ENCODE data around the gene TMEM243.
"Not testable (repeated sequence)": the region's sequence is repeated elsewhere in the genome, so short reads cannot be mapped to it uniquely, and the experiment has no call there.

DNA sequence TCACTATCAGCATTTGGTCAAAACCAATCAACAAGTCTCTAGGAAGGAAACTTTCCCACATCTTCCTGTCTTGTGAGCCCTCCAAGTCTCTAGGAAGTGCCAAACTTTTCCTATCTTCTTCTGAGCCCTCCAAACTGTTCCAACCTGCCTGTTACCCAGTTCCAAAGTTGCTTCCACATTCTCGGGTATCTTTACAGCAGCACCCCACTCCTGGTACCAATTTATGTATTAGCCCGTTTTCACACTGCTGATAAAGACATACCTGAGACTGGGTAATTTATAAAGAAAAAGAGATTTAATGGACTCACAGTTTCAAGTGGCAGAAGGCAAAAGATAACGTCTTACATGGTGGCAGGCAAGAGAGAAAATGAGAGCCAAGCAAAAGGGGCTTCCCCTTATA lies 13.8 kb downstream of the TMEM243 start:
- TF ChIP-seq EZH2 (IDR thresholded peaks at IDR 0.05; ENCODE audit: borderline replicate concordance, insufficient read depth, low read depth, low read length, poor library complexity, severe bottlenecking): not testable (repeated sequence)
- TF ChIP-seq, protein P1, sequence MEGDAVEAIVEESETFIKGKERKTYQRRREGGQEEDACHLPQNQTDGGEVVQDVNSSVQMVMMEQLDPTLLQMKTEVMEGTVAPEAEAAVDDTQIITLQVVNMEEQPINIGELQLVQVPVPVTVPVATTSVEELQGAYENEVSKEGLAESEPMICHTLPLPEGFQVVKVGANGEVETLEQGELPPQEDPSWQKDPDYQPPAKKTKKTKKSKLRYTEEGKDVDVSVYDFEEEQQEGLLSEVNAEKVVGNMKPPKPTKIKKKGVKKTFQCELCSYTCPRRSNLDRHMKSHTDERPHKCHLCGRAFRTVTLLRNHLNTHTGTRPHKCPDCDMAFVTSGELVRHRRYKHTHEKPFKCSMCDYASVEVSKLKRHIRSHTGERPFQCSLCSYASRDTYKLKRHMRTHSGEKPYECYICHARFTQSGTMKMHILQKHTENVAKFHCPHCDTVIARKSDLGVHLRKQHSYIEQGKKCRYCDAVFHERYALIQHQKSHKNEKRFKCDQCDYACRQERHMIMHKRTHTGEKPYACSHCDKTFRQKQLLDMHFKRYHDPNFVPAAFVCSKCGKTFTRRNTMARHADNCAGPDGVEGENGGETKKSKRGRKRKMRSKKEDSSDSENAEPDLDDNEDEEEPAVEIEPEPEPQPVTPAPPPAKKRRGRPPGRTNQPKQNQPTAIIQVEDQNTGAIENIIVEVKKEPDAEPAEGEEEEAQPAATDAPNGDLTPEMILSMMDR (IDR thresholded peaks at IDR 0.05): not testable (repeated sequence)
